Inflammatory macrophage treated with lipopolysaccharide for 1 hour (primary cell): ENCODE data around the gene MCL1.
A peak's percentile ranks its signal among the peaks of the same experiment; 100 is the strongest.
"Not testable (repeated sequence)": the region's sequence is repeated elsewhere in the genome, so short reads cannot be mapped to it uniquely, and the experiment has no call there.

ENCODE experiments used
- DNase-seq, 2 donors: peaks; one replicate each; pipeline ENCODE4 v3.0.0-alpha.2; 2020 to 2022

The MCL1 gene

DNA sequence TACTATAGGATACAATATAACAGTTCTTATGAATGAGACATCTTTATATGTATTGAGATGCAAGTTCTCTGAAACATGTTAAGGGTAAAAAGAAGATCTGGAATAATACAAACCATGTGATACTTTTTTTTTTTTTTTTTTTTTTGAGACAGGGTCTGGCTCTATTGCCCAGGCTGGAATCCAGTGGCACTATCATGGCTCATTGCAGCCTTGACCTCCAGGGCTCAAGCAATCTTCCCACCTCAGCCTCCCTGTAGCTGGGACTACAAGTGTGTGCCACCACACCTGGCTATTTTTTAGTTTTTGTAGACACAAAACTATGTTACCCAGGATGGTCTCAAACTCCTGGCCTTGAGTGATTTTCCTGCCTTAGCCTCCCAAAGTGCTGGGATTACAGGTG is 22.1 kb upstream of the MCL1 start:
- DNase-seq = no peak

GRCh38 chr1:150598346-150598745 is 18.9 kb upstream of the MCL1 start:
- not testable (repeated sequence) for DNase-seq

DNA sequence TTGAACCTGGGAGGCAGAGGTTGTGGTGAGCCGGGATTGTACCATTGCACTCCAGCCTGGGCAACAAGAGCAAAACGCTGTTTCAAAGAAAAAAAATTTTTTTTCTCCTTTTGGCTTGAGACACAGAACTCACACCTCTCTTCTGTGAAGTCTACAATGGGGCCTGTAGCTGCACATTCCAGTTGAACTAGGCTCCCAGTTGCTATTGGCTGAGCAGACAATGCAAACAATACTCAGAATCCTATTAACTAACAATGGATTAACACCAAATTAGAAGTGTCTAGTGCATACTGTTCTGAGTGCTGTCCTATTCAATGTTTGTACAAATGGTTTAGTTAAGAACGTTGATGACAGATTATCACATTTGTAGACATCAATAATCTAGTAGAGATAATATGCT is 17.6 kb upstream of the MCL1 start:
- DNase-seq = no peak

GRCh38 chr1:150596095-150596892 is 16.9 kb upstream of the MCL1 start:
- no peak for DNase-seq

DNA sequence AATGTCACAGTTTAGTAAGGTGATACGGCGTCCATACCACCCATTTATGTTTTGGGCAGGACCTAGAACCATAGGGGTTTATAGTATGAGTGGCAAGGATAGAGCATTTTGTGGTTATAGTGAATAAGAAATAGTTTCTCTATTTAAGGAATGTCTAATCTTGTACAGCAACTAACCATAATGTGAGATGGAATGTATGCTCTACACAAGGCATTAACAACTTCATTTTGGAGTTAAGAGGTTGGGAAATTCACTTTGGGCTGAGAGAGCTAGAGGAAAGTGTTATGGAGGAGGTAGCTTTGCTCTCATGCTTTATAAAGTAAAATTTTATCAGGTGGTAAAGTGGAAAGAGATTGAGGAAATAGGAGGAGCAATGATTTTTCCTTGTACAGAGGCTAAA is 3.0 kb upstream of the MCL1 start:
- no peak for DNase-seq

DNA sequence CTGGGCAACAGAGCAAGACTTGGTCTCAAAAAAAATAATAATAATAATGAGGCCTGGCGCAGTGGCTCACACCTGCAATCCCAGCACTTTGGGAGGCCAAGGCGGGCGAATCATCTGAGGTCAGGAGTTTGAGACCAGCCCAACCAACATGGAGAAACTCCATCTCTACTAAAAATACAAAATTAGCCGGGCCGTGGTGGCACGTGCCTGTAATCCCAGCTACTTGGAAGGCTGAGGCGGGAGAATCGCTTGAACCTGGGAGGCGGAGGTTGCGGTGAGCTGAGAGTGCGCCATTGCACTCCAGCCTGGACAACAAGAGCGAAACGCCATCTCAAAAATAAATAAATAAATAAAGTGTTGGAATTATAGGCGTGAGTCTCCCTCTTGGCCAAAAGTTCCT is 2.6 kb upstream of the MCL1 start:
- DNase-seq = not testable (repeated sequence)

- not testable (repeated sequence) for DNase-seq
Measured at GRCh38 chr1:150581437-150581836, 2.0 kb upstream of the MCL1 start.

DNA sequence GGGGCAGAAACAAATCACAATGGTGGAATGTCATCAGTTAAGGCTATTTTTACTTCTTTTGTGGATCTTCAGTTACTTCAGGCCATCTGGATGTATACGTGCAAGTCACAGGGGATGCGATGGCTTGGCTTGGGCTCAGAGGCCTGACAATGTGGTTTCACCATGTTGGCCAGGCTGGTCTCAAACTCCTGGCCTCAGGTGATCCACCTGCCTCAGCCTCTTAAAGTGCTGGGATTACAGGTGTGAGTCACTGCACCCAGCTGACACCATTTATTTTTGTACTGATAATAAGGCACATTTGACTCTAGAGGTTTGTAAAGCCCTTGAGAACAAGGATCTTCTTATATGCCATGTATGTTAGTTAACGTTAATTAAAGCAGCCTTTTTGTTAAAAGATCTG is 1.6 kb upstream of the MCL1 start:
- not testable (repeated sequence) for DNase-seq

DNA sequence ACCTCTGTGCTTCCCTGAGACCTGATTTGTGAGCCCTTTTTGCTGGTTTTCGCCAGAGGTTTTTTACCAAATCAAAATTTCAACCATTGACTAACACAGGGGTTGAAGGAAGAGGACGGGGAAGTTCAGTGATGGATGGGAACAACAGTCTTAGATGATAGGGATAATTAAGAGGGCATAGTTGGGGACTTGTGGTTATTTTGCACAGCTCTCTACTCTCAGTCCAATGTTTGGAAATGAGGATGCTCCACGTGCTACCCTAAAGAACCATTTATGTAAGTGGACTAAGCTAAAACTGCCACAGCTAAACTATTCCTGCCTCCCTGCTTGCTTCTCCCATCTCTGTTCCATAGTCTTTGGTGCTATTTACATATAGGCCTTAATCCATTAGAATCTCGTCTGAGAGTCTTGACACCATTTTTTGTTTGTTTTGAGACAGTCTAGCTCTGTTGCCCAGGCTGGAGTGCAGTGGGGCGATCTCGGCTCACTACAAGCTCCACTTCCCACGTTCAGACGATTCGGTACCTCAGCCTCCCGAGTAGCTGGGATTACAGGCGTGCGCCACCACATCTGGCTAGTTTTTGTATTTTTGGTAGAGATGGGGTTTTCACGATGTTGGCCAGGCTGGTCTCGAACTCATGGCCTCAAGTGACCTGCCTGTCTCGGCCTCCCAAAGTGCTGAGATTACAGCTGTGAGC is 684 bp upstream of the MCL1 start:
- DNase-seq = no peak

GRCh38 chr1:150578272-150579109 is 919 bp downstream of the MCL1 start:
- DNase-seq = peak; percentile 95 to 97

DNA sequence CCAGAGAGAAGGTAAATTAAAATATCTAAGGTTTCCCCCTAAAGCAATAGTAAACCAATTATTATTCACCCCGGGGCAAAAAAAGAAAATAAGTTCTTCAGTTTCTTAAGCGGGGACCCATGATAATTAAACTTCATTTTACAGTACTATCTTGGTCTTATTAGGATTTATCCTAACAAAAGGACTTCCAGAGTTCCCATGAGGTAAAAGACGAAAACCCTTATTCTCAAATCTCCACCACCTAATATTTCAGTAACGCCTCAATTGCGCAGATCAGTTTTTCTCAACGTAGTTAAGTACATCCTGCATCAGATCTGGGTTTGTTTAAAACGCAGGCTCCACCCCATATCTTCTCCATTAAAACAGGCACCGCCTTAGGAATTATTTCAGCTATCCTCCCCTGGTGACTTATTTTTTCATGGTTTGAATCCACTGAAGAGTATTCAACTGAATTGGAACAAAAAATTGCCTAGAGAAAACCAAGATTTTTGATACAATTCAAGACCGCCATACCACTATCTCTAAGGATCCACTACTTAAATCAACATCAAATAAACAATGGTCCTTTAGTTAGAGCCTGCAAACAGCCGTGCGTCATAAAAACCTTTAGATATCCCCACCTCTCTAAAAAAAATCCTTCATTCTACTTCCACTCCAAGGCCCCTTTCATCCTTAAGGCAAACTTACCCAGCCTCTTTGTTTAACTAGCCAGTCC is 1.7 kb downstream of the MCL1 start:
- DNase-seq = peak in 1 of 2 donors; percentile 48

- peak in 1 of 2 donors; percentile 34 for DNase-seq
Measured at GRCh38 chr1:150576794-150577556, 2.4 kb downstream of the MCL1 start.

GRCh38 chr1:150576367-150576711 is 3.1 kb downstream of the MCL1 start:
- DNase-seq = no peak

DNA sequence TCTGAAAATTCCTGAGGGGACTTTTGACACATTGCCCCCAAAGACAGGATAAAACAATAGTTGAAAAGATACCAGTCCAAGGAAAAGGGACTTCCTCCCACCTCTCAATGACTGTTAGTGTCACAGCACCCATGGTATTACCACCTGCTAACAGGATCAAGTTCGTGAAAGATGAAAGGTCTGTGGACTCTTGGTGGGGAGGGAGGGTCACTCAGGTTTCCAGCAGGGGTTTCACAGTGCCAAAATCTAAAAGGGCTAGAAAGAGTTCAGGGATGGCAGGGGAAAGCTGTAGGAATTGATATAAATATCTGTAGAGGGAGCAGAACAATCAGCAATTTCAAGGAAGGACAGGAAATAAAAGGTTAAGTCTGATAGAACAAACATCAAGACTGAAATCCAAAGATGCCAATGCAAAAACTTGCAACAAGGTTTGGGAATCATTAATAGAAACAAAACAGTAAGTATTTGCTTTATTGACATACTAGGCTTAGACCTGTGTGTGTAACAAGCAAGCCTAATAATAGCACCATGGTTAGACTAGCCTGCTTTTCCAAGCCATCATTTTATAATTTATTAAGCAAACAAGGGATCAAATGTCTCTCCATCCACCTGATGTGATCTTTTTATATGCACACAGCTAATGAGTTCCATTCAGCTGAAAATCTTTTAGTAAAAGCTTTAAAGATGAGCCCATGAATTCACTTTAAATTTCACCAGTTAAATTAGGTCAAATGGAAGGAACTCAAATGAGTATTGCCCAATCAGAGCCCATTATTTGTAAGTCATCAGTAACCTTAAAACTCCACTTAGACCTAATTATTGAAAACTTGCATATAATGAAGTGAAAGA is 3.7 kb downstream of the MCL1 start:
- peak in 1 of 2 donors; percentile 49 for DNase-seq

DNA sequence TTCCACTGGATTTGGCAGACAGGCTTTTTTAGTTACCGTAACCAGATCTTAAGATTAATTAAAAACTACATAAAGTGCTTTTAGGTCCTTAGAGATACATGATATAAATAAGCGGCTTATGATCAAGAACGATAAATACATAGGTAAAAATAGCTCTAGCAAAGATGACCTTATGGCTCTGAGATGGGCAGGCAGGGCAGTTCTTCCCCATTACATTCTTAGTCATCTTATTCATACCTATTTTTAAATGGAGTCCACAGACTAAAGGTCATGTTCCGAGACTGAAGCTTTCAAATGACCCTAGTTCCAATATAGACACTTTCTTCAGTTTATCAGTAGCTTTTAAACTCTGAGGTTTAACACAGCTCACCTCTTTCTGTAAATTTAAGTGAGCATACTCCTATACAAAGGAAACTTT is 4.3 kb downstream of the MCL1 start:
- peak in 1 of 2 donors; percentile 16 for DNase-seq

DNA sequence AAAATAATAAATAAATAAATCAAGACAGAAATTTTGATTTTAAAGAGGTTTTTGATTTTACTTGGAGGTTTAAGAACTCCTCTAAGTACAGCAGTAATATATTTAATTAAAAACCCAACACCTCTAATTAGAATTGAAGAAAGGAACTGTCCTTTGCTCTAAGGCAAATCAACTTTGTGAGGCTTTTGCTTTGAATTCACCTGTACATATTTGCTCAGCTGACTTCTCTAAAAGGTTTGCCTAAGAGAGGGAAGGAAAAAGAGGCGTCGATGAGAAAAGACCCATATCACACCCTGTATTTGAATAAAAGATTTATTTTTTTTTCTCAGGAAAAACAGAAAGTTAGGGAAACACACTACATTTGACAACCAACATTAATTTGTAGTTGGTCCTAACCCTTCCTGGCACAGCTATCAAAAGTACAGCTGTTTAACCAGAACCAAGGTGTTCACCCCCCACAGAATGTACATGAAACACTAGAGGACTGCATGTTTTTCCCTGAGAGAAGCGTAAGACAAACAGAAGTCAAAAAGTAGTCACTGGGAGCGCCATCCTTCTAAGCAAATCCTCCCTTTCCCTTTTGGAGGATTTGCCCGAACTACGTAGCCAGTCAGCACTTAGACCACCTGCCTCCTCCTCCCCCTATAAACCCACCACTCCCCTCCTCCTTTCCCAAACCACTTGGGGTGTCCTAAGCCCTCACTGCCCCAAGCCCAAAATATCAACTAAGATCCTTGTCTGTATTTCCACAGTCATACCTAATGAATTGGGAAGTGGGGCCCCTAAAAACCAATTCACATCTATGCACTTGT is 4.9 kb downstream of the MCL1 start:
- DNase-seq = no peak

- DNase-seq = not testable (repeated sequence)
Measured at GRCh38 chr1:150573648-150574071, 5.8 kb downstream of the MCL1 start.

- DNase-seq = no peak
Measured at GRCh38 chr1:150572918-150573647, 6.3 kb downstream of the MCL1 start.

- DNase-seq = no peak
Measured at GRCh38 chr1:150568594-150568966, 10.8 kb downstream of the MCL1 start.
